GM18907 (cell line): ENCODE measurements around the gene NOCT.
"Not testable (repeated sequence)": the region's sequence is repeated elsewhere in the genome, so short reads cannot be mapped to it uniquely, and the experiment has no call there.

Source experiments
- ATAC-seq: cut with Tn5 transposase; IDR thresholded peaks from one replicate; pipeline ENCODE4 v1.9.1; 2021; ENCODE audit warnings: mild to moderate bottlenecking, moderate library complexity; ENCODE audit not compliant: unreplicated experiment

NOCT gene, protein sequence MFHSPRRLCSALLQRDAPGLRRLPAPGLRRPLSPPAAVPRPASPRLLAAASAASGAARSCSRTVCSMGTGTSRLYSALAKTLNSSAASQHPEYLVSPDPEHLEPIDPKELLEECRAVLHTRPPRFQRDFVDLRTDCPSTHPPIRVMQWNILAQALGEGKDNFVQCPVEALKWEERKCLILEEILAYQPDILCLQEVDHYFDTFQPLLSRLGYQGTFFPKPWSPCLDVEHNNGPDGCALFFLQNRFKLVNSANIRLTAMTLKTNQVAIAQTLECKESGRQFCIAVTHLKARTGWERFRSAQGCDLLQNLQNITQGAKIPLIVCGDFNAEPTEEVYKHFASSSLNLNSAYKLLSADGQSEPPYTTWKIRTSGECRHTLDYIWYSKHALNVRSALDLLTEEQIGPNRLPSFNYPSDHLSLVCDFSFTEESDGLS

DNA sequence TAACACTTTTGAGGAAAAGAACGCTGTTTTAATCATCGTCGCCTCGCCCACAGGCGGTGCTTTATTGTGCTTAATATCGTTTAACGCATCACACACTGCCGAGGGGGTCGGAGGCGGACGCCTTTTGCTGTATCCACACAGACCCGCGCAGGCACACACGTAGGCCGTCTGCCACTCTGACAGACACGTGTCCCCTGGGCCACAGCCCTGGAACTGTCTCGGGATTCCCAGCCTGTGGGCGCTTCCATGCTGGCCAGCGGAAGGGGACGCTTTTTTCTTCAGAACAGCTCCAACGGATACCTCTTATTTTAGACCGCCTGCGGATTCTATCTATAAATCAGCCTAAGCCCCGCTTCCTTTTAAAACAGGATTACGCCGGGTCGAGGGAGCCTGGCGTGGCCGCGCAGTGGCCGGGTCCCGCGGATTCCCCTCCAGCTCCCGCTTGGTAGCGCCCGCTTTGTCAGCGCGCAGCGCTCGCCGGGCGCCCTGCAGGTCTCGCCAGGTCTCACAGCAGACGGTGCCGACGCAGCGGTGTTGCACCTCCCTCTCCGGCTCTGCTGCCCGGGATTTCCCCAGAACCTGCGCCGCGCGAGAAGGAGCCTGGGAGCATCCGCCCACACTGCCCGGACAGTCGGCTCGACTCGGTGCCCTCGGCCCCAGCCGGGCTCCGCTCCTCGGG is at the start of gene NOCT:
NOCT (plus strand) TSS at position 513 of the 679 bp plus-strand sequence. CDS start 201 bp downstream, outside the sequence.
- ATAC-seq, result peak; percentile 96

DNA sequence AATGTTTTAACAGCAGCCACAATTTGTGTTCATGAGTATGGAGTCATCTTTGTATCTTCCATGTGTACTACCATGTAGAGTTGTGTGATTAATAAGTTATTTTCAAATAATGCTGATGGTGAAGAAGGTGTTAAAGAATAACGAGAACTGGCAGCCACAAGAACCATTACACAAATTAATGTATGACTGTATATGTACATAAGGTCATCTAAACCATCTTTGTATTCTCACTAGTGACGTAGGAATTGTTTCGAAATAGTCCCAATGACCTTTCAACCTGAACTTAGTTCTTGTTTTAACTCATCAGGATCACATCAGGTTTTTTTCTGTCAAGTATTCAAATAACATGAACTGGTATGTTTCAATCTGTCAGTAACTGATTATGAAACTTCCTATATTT is 48.3 kb upstream of the NOCT start:
- ATAC-seq, result peak; percentile 99

DNA sequence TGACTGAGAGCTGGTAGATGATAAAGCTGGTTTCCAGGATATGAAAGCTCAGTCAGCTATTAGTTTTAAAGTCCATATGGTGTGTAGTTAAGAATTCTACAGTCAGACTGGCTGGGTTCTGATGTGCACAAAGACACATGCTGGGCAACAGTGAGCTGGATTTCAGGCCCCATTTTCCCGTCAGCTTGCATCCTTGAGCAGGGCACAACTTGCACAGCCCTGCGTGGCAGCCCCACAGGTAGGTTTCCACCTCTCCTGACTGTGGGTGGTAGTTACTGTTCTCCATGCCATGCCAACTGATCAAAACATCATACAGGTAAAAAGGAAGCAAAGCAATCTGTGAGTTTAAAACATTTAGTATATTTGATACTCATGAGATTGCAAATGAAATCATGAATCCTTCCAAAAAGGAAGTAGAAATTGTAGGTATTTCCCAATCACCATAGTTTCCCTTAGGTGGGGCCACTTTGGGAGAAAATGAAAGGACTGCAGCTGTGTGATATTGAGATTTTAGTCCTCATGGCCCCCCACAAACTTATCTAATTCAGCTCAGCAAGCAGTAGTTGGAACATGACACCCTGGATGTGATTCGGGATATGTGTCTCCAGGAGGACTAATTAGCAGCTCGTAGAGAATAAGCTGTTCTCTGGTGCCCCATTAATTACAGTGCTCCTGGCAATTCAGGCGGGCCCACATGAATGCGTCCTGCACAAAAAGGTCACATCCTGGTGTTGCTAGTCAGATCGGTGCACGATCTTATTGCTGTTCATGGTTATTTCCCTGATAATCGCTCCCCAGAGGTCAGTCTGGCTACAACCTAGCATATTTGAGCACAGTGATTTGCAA is 42.4 kb upstream of the NOCT start:
- peak; percentile 28 for ATAC-seq

DNA sequence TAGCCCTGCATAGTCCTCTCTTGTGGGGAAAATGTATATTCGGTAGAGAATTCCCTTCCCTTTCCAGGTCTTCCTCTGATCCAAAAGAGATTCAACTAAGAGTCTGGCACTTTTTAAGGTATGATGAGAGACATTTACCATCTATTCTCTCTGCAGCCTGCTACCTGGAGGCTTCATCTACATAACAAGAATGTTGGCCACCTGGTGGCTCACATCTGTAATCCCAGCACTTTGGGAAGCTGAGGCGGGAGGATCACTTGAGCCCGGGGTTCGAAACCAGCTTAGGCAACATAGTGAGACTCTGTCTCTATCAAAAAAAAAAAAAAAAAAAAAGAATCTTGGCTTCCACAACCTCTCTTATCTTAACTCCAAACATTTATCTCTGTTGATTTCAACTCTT is 40.4 kb upstream of the NOCT start:
- ATAC-seq, result no peak

DNA sequence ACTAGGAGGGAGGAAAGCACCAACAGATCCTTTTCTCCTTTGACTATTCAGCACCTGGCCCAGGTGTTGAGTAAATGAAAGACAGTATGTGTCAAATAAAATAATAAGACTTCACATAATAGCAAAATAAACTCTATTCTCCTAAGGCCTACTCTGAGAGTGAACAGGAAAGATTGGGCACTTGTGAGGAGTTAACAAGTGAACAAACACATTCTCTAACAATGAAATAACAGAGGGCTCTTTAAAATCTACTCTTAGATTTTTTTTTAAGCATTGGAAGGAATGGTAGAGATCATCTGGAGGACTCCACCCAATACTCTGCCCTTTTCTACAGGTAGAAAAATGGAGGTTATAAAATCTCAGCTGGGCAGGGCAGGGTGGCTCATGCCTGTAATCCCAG is 39.1 kb upstream of the NOCT start:
- no peak for ATAC-seq

DNA sequence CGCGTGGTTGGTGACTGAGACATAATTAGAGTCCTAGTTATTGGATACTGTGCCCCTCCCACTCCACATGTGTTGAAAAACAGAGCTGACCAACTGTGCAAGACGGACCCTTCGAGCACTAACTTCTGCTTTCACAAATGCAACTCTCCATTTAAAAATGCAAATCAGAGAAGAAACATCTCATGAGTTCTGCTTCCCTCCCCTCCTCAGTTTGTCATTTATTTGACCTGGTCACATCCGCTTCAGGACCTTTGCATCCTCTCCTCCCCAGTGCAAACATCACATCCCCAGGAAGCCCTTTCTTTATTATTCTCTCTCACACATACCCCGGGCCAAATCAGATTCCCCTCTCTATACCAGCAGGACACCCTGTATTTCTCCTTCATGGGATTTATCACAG is 38.1 kb upstream of the NOCT start:
- peak; percentile 96 for ATAC-seq

DNA sequence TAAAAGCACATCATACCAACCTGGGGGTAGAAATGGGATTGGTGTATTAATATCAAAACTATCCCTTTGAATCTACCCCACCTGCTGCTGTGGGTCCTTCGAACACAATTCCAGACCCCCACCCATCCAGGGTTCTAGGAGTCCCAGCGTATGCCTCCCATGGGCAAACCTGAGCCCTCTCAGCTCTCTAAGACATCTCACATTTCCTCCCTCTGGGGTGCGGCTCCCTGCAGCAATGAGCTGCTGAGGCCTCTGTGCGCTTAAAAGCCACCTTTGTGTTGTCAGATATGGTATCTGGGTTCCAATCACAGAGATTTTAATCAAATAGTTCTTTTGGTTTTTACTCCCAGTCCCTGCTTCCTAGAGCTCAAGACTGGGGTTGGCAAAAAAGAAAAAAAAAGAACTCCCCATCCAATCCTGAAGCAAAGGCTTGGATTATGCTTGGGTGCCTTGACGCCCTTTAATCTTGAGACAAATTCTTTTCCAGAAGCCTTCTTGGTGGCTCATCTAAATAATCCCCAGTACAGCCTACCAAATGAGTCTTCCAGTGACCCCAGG is 37.5 kb upstream of the NOCT start:
- ATAC-seq, result peak; percentile 4

DNA sequence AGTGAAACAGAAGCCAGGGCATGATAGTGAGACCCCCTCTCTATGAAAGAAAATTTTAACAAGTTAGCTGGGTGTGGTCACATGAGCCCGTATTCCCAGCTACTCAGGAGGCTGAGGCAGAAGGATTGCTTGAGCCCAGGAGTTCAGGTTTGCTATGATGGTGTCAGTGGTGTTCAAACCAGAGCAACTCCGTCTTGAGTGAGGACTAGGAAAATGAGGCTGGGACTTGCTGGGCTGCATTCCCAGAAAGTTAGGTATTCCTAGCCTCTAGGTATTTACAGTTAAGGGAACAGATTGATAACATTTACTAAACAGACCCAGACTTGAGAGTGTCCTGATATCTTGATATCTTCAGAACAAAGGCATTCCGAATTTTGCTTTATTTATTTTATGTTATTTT is 37.0 kb upstream of the NOCT start:
- ATAC-seq, result no peak

DNA sequence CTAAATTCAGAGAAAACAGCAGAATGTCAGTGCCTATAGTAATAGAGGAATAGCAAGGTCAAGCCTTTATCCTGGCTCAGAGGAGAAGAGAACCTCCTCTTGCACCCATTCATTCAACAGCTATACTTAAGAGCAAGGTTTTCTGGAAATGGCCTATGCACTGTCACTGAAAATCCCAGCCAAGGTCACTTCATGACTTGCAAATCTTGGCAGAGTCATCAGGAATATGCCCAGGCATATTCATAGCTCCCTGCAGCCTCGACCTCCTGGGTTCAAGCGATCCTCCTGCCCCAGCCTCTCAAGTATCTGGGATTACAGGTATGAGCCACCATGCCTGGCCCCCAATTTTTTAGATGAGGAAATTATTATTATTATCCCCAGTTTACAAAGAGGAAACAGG is 35.8 kb upstream of the NOCT start:
- no peak for ATAC-seq

DNA sequence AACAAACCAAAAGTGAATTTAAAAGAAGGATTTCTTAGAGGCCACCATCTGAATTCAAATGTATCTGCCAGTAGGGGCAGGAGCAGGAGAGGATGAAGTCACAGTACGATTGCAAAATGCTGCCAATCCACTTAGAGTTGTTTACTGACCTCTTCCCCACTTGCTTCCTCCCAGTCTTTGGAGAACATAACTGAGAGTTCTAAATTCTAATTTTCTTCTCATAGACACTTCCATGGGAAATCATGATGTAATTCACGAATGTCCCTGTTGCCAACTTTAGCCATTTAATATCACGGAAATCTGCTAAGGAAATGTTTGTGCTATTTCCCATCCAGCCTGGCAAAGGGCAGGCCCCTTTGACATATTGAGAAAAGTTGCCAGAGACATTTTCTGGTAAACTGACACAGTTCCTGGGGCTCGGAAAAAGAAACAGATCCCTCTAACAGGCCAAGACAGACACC is 33.6 kb upstream of the NOCT start:
- ATAC-seq, result no peak

DNA sequence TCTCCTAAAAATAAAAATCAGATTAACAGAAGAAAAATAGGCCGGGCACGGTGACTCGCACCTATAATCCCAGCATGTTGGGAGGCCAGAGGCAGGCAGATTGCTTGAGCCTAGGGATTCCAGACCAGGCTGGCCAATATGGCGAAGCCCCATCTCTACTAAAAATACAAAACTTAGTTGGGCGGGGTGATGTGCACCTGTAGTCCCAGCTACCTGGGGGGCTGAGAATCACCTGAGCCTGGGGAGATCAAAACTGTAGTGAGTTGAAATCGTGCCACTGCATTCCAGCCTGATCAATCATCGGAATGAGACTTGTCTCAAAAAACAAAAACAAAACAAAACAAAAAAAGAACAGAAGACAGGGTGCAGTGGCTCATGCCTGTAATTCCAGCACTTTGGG is 32.8 kb upstream of the NOCT start:
- no peak for ATAC-seq

DNA sequence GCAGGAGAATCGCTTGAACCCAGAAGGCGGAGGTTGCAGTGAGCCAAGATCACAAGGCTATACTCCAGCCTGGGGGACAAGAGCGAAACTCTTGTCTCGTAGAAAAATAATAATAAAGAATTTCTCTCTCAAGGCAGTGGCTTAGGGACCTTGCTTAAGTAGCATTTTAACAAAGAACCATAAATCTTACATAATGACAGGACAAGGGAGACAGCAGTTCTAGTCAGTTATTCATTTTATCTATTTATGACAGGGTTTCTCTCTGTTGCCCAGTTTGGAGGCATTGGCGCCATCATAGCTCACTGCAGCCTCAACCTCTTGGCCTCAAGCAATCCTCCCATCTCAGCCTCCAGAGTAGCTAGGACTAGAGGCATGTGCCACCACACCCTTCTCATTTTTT is 31.9 kb upstream of the NOCT start:
- no peak for ATAC-seq

DNA sequence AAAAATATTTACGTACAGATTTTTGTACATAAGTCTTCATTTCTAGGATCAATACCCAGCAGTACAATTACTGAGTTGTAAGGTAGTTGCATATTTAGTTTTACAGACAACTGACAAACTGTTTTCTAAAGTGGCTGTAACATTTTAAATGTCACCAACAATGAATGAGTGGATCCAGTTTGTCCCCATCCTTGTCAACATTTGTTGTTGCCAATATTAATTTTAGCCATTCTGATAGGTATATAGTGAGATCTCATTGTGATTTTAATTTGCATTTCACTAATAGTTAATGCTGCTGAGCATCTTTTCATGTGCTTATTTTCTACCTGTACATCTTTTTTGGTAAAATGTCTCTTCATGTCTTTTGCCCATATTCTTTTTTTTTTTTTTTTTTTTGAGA is 30.9 kb upstream of the NOCT start:
- no peak for ATAC-seq

DNA sequence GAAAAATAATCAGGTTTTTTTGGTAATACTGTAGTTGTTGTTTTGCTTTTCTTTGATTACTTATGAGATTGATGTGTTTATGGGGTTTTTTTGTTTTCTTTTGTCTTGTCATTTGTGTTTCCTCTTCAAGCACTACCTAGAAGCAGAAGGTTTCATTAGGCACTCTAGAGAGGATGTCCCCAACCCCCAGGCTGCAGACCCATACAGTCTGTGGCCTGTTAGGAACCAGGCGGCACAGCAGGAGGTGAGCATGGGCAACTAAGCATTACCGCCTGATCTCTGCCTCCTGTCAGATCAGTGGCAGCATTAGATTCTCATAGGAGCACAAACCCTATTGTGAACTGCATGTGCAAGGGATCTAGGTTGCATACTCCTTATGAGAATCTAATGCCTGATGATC is 22.9 kb upstream of the NOCT start:
- no peak for ATAC-seq

DNA sequence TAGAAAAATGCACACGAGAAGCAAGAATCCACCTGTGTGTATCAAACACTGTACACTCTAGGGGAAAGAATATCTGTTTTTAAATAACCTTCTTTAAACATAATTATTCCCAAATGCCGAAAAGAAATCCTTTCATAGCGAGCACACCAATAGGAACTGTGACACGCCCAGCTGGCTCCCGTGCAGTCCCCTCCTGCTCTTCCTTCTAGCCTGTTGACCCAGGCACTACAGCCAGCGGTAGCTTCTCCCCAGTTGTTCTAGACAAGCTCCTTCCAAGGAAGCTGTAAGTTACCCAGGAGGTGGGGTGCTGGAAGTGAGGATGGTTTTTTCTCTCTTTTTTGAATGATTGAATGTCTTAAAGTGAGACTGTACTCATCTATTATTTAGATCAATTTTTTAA is 19.5 kb upstream of the NOCT start:
- ATAC-seq, result no peak

DNA sequence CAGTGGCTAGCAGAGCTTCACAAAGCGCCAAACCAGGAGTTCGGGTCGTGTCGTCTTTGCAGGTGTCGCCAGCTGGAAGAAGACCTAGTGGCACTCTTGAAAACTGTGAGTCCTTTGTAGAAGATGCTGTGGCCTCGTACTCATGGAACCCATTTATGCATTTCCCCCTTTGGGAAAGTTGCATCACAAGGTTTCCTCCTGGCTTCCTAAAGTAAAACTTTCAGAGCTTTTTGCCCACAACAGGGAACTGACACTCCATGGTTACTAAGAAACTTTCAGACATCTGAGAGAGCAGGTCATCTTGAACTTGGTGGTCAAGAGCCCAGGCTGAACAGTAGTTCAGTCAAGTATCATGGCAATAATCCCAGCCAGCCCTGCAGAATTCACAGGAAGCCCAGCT is 15.9 kb upstream of the NOCT start:
- no peak for ATAC-seq

DNA sequence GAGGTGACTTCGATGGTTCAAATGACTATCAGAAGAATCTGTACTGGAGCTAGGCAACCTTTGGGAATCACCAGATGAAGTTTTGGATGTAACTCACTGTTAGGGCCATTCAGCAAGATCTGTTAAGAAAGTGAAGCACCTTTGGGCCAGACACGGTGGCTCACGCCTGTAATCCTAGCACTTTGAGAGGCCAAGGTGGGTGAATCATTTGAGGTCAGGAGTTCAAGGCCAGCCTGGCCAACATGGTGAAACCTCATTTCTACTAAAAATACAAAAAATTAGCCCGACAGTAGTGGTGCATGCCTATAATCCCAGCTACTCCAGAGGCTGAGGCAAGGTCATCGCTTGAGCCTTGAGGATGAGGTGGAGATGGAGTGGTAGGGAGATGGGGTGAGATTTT is 15.4 kb upstream of the NOCT start:
- not testable (repeated sequence) for ATAC-seq

DNA sequence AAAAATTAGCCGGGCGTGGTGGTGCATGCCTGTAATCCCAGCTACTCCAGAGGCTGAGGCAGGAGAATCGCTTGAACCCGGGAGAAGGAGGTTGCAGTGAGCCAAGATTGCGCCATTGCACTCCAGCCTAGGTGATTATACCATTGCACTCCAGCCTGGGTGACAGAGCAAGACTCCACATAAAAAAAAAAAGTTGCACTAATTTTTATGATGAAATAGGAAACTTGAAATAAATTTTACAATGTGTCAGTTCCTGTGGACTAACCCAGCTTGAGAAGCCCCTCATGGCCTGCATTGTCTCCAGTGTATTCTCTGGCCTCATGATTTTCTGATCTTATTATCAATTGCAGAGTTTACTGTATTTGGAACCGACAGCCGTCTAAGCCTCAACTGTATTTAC is 14.2 kb upstream of the NOCT start:
- ATAC-seq, result not testable (repeated sequence)

DNA sequence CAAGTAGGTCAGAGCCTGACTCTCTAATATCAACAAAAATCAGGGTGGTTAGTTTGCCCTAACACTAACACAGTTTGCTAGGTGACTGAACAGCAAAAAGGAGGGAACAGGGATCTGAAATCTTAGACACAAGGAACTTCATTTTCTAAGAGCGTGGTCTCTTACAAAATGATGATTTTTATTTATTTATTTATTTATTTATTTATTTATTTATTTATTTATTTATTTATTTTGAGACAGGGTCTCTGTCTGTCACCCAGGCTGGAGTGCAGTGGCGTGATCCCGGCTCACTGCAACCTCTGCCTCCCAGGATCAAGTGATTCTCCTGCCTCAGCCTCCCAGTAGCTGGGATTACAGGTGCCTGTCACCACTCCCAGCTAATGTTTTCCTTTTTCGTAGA is 11.9 kb upstream of the NOCT start:
- ATAC-seq, result not testable (repeated sequence)

DNA sequence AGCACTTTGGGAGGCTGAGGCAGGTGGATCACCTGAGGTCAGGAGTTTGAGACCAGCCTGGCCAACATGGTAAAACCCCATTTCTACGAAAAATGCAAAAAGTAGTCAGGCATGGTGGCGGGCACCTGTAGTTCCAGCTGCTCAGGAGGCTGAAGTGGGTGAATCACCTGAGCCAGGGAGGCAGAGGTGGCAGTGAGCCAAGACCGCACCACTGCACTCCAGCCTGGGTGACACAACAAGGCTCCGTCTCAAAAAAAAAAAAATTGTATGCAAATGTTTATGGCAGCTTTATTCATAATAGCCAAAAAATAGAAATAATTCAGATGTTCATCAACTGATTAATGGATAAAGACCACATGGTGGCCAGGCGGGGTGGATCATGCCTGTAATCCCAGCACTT is 9.8 kb upstream of the NOCT start:
- ATAC-seq, result no peak

DNA sequence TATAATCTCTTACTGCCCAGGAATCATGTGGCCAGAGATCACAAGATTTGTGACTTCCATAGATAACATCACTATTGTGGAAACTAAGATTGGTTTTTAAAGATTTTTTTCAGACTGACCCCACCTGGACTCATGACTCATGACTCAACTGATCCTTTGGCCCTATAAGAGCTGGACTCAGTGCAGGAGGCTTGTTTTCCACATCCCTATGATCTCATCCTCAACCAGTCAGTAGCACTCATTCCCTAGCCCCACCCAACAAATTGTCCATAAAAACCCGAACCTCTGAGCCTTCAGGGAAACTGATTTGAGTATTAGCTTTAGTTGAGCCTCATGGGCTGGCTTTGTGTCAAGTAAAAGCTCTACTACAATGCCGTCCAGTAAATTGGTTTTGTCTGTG is 7.9 kb upstream of the NOCT start:
- no peak for ATAC-seq
